OCI-LY7 (cell line): ENCODE data around the gene PRDM1.

Experiments used
- EZH2phosphoT487 ChIP-seq: fragments of 200-600 bp; sonication (generic); IDR thresholded peaks from 2 replicates; pipeline ENCODE4 v1.6.1; 2018; ENCODE audit warnings: low read depth, borderline replicate concordance, mild to moderate bottlenecking, mixed run types, antibody characterized with exemption, low read length, moderate library complexity, mixed read lengths
- TF ChIP-seq, protein P1 (sequence below): fragments of 200-600 bp; sonication (generic); conservative IDR thresholded peaks from 2 replicates; pipeline ENCODE4 v1.5.1; 2014; ENCODE audit warnings: mild to moderate bottlenecking, antibody characterized with exemption, low read length, moderate library complexity, mixed read lengths

DNA sequence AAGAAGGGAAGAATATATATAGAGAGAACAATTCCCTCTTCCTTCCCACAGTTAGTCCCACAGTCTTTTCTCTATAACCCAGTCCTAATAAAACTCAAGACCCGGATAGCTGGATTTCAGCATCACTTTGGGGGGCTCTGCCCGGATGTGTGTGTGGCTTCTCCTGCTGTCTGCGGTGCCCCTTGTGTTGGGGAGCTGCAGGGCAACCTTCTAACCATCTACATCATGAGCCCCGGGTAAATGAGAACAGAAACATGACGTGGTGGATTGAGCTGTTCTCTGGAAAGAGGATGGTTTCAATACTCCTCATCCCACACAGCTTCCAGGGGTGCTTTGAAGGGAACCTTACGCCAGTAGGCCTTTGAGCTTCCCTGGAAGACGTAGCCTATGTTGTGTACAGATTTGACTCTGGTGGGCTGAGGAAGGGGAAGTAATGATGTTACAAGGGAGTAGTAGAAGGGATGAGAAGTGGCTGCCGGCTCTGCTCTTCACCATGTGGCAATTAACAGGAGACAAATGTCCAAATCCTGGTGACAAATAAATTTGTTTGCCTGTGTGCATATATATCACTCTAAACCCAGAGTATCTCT, 13.5 kb upstream of the PRDM1 start:
- TF ChIP-seq, protein P1, sequence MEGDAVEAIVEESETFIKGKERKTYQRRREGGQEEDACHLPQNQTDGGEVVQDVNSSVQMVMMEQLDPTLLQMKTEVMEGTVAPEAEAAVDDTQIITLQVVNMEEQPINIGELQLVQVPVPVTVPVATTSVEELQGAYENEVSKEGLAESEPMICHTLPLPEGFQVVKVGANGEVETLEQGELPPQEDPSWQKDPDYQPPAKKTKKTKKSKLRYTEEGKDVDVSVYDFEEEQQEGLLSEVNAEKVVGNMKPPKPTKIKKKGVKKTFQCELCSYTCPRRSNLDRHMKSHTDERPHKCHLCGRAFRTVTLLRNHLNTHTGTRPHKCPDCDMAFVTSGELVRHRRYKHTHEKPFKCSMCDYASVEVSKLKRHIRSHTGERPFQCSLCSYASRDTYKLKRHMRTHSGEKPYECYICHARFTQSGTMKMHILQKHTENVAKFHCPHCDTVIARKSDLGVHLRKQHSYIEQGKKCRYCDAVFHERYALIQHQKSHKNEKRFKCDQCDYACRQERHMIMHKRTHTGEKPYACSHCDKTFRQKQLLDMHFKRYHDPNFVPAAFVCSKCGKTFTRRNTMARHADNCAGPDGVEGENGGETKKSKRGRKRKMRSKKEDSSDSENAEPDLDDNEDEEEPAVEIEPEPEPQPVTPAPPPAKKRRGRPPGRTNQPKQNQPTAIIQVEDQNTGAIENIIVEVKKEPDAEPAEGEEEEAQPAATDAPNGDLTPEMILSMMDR = peak; percentile 72
- TF ChIP-seq EZH2phosphoT487 = no peak
